AML-193 (cell line): Measurements from ENCODE around the gene CDC42BPG.

ENCODE experiments used
- DNase-seq, 2 experiments: peaks; one replicate each; lab custom pipeline; 2025; lab: John Stamatoyannopoulos, UW

CDC42BPG gene, protein sequence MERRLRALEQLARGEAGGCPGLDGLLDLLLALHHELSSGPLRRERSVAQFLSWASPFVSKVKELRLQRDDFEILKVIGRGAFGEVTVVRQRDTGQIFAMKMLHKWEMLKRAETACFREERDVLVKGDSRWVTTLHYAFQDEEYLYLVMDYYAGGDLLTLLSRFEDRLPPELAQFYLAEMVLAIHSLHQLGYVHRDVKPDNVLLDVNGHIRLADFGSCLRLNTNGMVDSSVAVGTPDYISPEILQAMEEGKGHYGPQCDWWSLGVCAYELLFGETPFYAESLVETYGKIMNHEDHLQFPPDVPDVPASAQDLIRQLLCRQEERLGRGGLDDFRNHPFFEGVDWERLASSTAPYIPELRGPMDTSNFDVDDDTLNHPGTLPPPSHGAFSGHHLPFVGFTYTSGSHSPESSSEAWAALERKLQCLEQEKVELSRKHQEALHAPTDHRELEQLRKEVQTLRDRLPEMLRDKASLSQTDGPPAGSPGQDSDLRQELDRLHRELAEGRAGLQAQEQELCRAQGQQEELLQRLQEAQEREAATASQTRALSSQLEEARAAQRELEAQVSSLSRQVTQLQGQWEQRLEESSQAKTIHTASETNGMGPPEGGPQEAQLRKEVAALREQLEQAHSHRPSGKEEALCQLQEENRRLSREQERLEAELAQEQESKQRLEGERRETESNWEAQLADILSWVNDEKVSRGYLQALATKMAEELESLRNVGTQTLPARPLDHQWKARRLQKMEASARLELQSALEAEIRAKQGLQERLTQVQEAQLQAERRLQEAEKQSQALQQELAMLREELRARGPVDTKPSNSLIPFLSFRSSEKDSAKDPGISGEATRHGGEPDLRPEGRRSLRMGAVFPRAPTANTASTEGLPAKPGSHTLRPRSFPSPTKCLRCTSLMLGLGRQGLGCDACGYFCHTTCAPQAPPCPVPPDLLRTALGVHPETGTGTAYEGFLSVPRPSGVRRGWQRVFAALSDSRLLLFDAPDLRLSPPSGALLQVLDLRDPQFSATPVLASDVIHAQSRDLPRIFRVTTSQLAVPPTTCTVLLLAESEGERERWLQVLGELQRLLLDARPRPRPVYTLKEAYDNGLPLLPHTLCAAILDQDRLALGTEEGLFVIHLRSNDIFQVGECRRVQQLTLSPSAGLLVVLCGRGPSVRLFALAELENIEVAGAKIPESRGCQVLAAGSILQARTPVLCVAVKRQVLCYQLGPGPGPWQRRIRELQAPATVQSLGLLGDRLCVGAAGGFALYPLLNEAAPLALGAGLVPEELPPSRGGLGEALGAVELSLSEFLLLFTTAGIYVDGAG (N-terminal part only)

DNA sequence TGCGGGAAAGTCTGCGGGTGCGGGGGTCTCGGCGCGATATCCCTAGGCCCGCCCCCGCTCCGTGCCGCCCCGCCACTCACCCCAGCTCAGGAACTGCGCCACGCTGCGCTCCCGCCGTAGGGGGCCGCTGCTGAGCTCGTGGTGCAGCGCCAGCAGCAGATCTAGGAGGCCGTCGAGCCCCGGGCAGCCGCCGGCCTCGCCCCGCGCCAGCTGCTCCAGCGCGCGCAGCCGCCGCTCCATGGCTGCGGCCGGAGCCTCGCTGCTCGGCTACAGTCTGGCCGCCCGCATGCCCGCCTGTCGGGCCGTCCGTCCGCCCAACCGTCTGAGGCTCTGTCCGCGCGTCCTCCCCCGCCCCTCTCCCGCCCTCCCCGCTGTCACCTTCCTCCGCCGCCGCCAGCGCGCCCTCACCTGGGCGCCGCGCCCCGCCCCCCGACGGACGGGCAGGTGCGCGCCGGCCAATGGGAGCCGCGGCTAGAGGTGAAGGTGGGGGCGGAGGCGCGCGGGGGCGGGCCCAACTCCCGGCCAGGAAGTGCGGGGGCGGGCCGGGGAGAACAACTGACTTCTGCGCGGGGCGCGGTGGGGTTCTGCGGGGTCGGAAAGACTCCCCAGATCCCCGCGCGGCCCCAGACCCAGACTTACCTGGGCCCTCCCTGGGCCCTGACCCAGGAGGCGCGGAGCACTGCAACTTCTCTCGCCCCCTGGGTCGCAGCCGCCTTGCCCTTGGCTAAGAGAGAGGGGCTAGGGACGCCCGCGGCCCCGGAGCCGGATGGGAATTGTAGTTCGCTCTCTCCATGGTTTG lies at the start of gene CDC42BPG:
Gene CDC42BPG, minus strand, starts transcription at position 324 of the 799 bp plus-strand sequence. Its CDS starts 84 bp downstream, at position 240.
- DNase-seq = peak; percentile 57

DNA sequence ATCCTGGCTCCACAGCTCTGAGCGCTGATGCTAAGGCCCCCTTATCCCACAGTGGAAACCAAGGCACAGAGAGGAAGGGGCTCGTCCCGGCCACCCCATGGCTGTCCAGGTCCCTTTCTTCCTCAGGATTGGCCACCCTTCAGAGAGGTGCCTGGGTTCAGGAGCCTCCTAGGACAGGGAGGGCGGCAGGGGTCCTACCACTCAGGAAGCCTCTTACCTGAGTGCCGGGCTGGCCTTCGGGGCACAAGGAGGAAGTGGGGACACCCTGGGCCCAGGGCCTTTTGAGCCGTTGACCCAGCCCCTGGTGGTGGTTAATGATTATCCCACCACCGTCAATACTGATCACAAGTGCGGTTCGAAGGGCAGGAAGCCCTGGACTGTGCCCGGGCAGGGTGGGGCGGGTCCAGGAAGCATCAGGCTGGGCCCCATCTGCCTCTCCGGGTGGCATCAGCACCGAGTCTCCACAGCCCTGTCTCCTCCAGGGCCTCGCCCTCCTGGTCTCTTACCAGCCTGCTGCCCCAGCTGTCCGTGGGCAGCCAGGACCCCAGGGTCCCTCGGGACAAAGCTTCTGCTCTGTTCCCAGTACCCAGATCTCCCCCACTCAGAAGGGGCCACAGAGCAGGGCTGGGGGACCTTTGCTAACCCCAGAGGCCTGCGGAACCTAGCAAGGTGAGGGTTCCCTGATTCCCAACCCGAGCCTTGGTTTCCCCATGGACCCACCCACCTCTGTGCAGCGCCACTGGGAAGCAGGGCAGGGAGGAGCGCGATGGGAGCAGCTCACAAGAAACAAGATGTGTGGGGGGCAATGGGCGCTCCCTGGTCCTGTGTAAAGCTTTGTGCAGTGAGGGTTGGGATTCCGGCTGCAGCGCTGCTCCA lies 49.0 kb upstream of the CDC42BPG start:
- no peak for DNase-seq

DNA sequence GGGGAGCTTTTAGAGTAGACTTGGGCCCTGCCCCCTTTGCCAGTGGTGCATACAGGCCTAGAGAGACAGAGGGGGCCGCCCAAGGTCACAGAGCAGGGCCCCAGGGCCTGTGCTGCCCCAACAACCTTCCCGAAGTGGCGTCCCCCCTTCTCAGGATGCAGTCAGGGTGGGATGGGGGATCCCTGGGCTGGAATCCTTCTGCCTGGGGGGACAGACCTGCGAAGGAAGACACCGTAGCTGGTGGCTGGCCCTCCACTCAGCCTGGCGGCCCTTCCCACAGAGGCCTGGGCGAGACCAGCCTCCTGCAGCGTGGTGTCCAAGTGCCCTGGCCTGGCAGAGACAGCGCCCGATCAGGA lies 48.4 kb upstream of the CDC42BPG start:
- DNase-seq = no peak

DNA sequence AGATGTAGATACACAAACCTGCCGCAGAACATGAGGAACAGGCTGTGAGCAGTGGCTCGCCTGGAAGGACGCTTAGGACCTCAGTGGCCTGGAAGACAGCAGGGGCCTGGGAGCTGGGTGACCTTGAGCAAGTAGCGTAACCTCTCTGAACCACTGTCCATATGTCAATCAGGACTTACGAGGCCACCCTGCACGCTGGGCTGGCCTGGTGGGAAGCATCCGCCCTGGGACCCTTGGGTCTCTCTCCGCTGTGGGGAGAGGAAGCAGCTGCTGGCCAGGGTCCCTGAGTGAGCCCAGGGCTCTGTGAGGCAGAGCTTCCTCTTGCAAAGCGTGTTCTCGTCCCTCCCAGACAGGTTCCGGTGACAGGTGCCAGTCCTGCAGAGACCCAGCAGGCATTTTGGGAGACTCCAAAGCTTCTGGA lies 48.0 kb upstream of the CDC42BPG start:
- no peak for DNase-seq

DNA sequence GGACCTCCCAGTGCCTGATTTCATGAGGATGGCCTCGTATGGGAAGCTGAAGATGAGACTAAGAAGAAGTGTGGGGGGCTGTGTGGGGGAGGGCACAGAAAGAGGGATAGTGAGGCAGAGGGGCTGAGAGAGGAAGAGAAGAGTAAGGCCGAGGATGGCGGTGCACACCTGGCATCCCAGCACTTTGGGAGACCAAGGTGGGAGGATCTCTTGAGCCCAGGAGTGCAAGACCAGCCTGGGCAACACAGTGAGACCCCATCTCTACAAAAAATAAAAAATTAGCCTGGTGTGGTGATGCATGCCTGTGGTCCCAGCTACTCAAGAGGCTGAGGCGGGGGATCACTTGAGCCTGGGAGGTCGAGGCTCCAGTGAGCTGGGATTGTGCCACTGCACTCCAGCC lies 47.4 kb upstream of the CDC42BPG start:
- no peak for DNase-seq

DNA sequence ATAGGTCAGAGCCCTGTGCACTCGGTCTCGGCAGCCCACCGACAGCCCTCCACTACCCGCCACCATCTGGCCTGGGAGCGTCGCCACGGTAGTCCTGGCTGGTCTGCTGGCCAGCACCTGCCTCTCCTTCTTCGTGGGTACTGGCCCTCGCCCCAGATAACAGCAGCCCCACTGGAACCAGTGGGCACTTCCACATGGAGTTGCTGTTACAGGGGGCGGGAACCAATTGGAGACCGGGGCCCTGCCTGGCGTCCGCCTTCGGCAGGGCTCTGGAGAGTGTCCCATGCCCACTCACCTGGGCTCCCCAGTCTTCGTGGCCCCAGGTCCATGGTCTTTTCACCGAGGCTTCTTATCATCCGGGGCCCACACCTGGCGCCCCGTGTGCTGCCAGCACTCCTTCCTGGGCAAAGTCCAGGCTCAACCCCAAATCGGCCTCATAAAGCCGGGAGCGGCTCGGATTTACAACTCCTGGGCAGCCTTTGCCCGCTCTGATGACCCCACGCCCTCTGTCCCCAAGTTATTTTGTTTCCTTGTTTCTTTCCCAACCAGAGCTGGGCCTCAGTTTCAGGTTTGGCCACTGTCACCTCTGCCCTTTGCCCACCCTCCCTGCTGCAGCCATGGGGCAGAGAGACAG lies 46.9 kb upstream of the CDC42BPG start:
- no peak for DNase-seq

DNA sequence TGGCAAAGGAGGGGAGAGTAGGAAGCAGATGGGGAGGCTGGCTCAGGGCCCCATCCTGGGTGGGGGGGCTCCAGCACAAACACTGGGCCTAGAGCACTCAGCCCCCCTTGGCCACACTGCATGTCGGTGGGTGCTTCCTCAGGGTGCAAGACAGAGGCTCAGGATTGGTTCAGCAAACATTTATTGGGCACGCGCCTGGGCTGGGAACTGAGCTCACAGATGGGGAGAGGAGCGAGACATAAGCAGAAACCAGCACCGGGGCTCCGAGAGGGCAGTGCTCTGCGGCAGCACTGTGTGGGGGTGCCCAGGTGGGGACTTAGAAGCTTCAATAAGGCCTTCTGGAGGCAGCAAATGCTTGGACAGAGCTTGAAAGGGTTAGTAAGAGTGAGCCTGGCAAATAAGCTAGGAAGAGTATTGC lies 46.1 kb upstream of the CDC42BPG start:
- DNase-seq = no peak

DNA sequence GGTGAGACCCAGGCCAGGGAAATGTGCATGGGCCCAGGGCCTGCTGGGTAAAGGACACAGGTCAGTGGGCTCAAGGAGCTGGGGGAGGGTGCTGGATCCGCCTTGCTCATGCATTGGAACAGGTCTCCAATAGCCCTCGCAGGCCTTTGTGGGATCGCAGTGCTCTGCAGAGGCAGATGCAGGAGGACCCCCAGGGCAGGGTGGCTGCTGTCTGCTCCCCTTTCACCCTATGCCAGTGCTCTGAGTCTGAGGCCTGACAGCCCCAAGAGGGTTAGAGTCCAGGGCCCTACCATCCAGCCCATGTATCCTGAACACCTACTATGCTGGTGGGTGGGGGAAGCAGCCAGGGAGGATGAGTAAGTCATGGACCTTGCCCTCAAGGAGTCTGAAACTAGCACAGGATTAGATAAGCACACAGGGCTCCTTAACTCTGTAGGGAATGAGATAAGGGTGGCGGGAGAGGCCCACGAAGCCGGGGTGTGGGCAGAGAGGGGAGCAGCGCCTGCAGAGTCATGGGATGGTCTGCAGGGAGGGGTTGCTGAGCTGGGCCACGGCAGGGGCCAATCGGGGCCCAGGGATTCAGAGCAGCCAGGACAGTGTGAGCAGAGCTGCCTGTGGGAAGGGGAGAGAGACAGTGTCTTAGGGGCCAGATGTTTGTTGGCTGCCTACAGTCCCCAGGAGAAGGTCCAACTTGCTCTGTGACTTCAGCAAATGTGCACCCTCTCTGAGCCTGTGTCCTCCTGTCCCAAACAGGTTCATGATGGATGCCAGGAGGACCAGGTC lies 44.5 kb upstream of the CDC42BPG start:
- no peak for DNase-seq

DNA sequence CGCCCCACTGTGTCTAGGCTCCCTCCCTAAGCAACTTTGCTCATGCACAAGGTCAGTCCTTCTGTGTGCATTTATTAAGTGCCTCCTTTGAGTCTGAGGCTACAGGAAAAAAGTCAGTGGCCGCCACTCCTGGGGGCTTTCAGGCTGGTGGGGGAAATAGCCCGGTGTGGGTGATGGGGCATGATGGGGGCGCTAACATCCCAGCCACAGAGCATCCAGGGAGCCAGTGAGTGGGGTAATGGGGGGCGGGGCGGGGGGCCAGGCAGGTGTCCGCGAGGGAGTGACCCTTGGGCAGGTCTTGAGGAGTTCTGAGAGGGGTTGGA lies 43.9 kb upstream of the CDC42BPG start:
- DNase-seq = no peak

DNA sequence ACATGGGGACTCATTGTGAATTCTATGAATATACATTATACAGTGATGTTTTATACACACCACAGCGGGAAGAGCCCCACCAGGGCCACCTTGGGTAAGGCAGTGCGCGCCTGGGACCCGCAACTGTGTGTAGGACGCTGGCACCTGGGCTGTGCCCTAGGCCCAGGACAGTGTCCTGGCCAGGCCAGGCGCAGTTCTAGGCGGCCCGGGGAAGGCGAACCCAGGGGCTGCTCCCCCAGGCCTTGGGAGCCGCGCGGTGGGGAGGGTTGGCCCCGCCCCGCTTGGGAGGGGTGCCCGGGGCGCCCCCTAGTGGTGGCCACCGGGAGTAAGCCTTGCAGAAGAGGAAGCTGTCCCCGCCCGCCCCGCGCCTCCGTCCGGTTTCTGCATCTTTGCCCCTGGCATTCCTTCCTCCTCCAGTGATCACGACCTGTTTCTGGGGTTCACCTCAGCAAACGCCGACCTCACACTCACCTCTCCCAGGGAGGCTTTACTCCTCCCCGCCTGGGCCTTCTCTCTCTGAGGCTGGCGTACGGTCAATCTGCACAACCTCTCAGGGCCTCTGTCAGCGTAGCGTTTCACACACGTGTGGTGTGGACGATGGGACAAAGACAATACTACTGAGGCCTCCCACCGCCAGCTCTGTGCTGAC lies 43.4 kb upstream of the CDC42BPG start:
- DNase-seq = peak; percentile 55 to 70

DNA sequence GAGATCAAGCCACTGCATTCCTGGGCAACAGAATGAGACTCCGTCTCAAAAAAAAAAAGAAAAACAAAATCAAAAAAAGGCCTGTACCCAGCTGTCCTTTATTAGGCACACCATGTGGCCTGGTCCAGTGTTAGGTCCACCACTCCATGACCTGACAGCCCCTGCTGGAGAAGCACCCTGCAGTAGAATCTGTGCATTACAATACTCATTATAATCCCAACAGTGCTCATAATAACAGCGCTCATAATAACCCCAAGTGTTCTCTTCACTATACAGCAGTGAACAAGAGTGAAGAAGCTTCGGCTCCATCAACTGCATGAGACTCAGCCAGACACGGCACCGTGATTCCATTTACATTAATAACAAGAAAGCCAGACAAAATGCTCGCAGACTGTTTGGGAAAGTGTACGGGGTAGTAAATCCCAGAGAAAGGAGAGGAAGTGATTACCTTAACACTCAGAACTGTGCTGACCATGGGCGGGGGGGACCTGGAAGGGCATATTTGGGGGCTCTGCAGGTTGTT lies 42.8 kb upstream of the CDC42BPG start:
- no peak for DNase-seq

DNA sequence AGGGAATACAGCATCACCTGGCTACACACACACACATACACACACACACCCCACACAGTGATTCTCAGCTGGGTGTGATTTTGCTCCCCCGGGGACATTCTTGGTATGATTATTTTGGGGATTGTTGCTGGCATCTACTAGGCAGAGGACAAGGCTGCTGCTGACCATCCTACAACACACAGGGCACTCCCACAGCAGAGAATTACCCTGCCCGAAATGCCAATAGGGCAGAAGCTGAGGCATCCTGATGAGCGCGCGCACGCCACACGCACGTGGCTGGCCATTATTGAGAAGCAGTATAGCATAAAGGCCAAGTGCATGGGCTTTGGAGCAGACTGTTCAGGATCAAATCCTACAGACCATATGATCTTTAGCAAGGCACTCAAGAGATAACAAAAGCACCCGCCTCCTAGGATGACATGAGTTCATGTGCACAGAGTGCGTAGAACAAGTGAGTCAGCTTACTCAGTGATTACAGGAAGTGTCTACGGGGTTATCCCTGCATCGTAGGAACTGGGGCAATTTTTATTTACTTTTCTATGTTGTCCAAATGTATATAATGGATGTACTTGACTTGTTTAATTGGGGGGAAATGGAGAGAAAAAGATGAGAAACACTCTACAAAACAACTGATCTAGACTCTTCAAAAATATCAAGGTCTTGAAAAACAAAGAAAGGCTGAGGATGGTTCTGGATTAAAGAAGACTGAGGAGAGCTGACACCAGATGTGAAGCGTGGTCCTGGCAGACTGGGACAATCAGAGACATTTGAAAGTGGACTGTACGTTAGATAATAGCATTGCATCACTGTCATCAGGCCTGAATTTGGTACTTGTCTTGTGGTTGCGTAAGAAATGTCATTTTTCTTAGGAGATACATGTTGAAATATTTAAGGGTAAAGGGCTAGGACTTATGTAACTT lies 41.2 kb upstream of the CDC42BPG start:
- peak; percentile 98 for DNase-seq

DNA sequence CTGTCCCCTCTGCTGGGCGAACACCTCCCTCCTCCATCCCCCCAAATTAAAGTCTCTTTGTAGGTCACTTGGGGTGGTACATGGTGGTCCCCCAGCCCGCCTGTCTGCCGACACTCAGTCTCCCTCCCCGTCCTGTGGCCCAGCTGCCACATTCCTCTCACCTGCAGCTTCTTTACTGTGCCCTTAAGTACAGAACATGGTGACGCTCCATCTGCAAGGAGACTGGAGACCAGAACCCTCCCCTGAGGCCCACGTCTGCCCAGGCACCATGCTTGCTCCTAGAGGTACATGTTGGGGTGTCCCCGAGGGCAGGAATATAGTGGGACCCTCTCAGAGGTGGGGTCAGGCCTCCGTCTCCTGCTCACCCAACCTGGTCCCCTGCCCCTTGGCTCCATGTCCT lies 39.6 kb upstream of the CDC42BPG start:
- DNase-seq = no peak

DNA sequence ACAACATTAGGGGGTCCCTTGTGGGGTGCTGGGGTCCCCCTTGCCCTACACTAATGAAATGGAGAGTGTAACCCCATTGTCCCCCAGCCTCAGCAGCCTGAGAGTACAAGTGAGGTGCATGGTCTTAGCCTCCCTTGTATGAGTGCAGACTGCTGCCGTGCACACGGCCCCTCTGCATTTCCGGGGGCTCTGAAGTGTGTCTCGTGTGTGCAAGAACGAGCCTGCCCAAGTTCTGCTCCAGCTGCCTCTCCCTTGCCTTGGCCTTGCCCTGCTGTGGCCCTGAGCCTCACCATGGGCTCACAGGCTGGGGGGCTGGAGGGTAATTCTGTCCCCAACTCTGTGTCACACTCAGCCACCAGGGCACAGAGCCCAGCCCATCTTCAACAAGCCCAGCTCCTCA lies 39.1 kb upstream of the CDC42BPG start:
- no peak for DNase-seq

DNA sequence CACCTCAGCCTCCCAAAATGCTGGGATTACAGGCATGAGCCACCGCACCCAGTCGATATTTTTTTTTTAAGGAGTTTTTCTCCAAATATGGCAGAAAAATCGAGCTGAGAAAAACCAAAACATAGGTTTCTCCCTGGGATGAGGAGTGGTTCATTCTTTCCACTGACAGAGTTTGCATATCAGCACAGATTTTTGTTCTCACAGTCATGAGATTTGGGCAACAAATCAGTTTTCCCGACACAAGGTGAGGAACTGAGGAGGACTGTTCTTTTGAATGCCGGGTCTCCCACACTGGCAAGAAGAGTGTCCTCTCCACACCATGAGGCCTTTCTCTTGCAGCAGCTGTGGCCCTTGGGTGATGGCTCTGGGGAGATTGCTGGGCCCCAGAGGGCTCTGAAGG lies 37.8 kb upstream of the CDC42BPG start:
- no peak for DNase-seq

DNA sequence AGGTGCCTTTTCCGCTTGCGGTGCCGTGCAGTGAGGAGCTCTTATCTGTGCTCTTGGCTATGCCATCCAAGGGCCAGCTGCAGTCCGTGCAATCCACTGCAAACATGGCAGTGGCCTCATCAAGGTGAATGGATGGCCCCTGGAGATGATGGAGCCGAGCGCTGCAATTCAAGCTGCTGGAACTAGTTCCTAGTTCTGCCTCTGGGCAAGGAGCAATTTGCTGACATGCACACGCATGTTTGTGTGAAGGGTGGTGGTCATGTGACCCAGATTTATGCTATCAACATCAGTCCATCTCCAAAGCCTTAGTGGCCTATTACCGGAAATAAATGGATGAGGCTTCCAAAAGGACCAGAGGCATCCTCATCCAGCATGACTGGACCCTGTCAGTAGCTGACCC lies 37.0 kb upstream of the CDC42BPG start:
- DNase-seq = no peak

DNA sequence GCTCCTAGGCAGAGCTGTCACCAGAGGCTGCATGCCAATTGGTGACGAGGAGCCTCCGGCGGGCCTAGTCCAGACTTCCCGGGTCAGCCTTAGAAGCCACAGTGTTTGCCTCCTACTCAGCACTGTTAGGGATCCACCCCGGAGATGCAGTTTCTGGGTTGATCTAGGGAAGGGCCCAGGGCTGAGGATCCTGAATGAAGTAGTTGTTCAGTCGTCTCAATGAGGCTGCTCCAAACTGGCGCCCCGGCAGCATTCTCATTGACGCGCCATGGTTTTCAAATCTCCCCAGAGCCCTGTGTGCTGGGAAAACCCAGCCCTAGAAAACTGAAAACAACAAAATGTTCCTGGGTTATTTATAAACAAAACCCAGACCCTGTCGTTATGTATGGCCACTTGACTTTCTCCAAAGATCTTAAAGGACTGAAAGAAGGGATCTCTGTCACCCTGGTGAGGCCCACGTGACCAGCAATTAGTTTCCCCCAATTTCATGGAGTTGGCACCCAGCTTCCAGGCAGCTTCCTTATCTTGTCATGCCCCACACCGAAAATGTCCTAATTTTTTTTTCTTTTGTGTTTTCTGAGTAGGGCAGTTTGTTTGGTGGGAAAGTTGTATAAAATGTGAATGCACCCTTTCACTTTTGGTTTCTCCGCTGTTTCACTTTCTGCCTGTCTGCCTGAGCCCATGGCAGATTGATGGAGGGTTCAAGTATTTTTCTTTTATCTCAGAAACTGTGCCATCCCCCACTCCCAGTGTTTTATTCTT lies 36.0 kb upstream of the CDC42BPG start:
- no peak for DNase-seq
